PC-3 (cell line): ENCODE results near the gene KCTD17. TPM values are rescaled to one million over a fixed set of nuclear protein-coding genes. Genes with fewer than 3 reads are reported as not detected.

Experiments used
- ATAC-seq: fragments of 200-7000 bp; cut with Tn5 transposase; 2 replicates; pipeline ENCODE4 v1.9.1; 2020; ENCODE audit warnings: mild to moderate bottlenecking, moderate library complexity
- BruUV-seq: library from RNA; stranded (reverse); fragments of 400-500 nt; replicated peaks from 2 replicates; lab custom pipeline; 2021; lab: Mats Ljungman, UMichigan
- CTCF ChIA-PET: fragments of 300-600 bp; sonication (Branson Sonifier 250); formaldehyde crosslinking; loops from one replicate; lab custom pipeline; 2022; ENCODE audit warnings: antibody characterized with exemption; lab: Charles Lee
- POLR2A ChIA-PET: fragments of 300-600 bp; sonication (Branson Sonifier 250); formaldehyde crosslinking; loops from one replicate; lab custom pipeline; 2022; ENCODE audit warnings: antibody characterized with exemption; ENCODE audit not compliant: unreplicated experiment; lab: Charles Lee
- DNase-seq: peaks from one replicate; pipeline ENCODE4 v3.0.0-alpha.2; 2015
- H2AFZ ChIP-seq: fragments of 300-600 bp; sonication (generic); 2 replicates; pipeline ENCODE4 v1.6.0; 2016; ENCODE audit warnings: antibody characterized with exemption, low read length
- H3F3A ChIP-seq: fragments of 300-600 bp; sonication (generic); one replicate; pipeline ENCODE4 v1.6.0; 2017; ENCODE audit warnings: antibody characterized with exemption, low read length, control low read depth, mild to moderate bottlenecking; ENCODE audit not compliant: unreplicated experiment
- H3K27ac ChIP-seq: fragments of 300-600 bp; sonication (generic); 2 replicates; pipeline ENCODE4 v1.5.1; 2016; ENCODE audit warnings: mild to moderate bottlenecking, low read length
- H3K27me3 ChIP-seq: fragments of 300-600 bp; sonication (generic); 2 replicates; pipeline ENCODE4 v1.6.1; 2016; ENCODE audit warnings: low read length, mixed read lengths
- H3K36me3 ChIP-seq: fragments of 300-600 bp; sonication (generic); 2 replicates; pipeline ENCODE4 v1.6.1; 2016; ENCODE audit warnings: low read depth, mixed run types, low read length, mixed read lengths
- H3K4me1 ChIP-seq: fragments of 300-600 bp; sonication (generic); 2 replicates; pipeline ENCODE4 v1.5.1; 2016; ENCODE audit warnings: low read length; ENCODE audit not compliant: insufficient read depth
- H3K4me2 ChIP-seq: fragments of 300-600 bp; sonication (generic); 2 replicates; pipeline ENCODE4 v1.6.0; 2016; ENCODE audit warnings: low read length
- H3K4me3 ChIP-seq: fragments of 300-600 bp; sonication (generic); 2 replicates; pipeline ENCODE4 v1.5.1; 2016; ENCODE audit warnings: mild to moderate bottlenecking, low read length, mixed read lengths
- H3K79me2 ChIP-seq: fragments of 300-600 bp; sonication (generic); 2 replicates; pipeline ENCODE4 v1.6.1; 2017; ENCODE audit warnings: low read length, mixed read lengths
- H3K9ac ChIP-seq: fragments of 300-600 bp; sonication (generic); 2 replicates; pipeline ENCODE4 v1.6.0; 2016; ENCODE audit warnings: mild to moderate bottlenecking, low read length
- H3K9me2 ChIP-seq: fragments of 300-600 bp; sonication (generic); replicated peaks from 2 replicates; pipeline ENCODE4 v1.6.1; 2016; ENCODE audit warnings: mixed run types, low read length, mixed read lengths
- H3K9me3 ChIP-seq: fragments of 300-600 bp; sonication (generic); 2 replicates; pipeline ENCODE4 v1.6.1; 2016; ENCODE audit warnings: low read length, mixed read lengths
- H4K20me1 ChIP-seq: fragments of 300-600 bp; sonication (generic); 2 replicates; pipeline ENCODE4 v1.6.1; 2016; ENCODE audit warnings: low read length, mixed read lengths
- CTCF ChIP-seq: fragments of 300-600 bp; sonication (generic); conservative IDR thresholded peaks from 2 replicates; pipeline ENCODE4 v1.5.1; 2017; ENCODE audit warnings: antibody characterized with exemption, low read depth, mild to moderate bottlenecking, low read length
- EZH2 ChIP-seq: fragments of 300-600 bp; sonication (generic); IDR thresholded peaks from one replicate; pipeline ENCODE4 v1.6.1; 2017; ENCODE audit warnings: antibody characterized with exemption, mild to moderate bottlenecking, low read length; ENCODE audit not compliant: unreplicated experiment
- EZH2phosphoT487 ChIP-seq: fragments of 300-600 bp; sonication (generic); IDR thresholded peaks from 2 replicates; pipeline ENCODE4 v1.6.1; 2018; ENCODE audit warnings: mild to moderate bottlenecking, antibody characterized with exemption, low read length, borderline replicate concordance
- intact Hi-C: fragments of 100-400 bp; cut with micrococcal nuclease; formaldehyde crosslinking; loops from 2 replicates; pipeline ENCODE4 v1.9.0; 2023
- total RNA-seq: library from RNA; depleted of rRNA; stranded (reverse); fragments of >200 nt; gene quantifications from 2 replicates; pipeline ENCODE4 v1.2.3, GENCODE V29; 2014

Gene KCTD17
- total RNA-seq, 1 experiment from 2014 or later, result 25.9 TPM

GRCh38 chr22:37097346-37097745 lies 45.8 kb downstream of the KCTD17 start:
- no TSS peak for BruUV-seq
- Histone ChIP-seq H4K20me1 (no peaks in the 10 kb centered on the region), H3K79me2 (no peaks in the 10 kb centered on the region), H3K4me2 (no peak overlapping the region), H3K36me3 (no peaks in the 10 kb centered on the region), H3K4me1 (no peaks in the 10 kb centered on the region), H3K9ac (no peak overlapping the region), H3K9me2 (no peaks in the 10 kb centered on the region), H2AFZ (no peak overlapping the region), H3K27ac (no peak overlapping the region), H3K9me3 (no peaks in the 10 kb centered on the region), H3K4me3 (no peak overlapping the region), H3F3A (no peaks in the 10 kb centered on the region), H3K27me3 (0 out of 2 replicates have a peak, but pooled peaks cover 8% of the 10 kb centered on the region)
- ChIA-PET CTCF (no interaction called here), POLR2A (no interaction called here)
- ATAC-seq, result no peak
- TF ChIP-seq CTCF (no peak), EZH2phosphoT487 (no peak), EZH2 (no peak)
- DNase-seq, result no peak
- intact Hi-C loops, result no loop called here

GRCh38 chr22:37098976-37099591 lies 47.5 kb downstream of the KCTD17 start:
- Histone ChIP-seq H4K20me1 (no peaks in the 10 kb centered on the region), H2AFZ (no peak overlapping the region), H3K36me3 (no peaks in the 10 kb centered on the region), H3K79me2 (no peaks in the 10 kb centered on the region), H3K9ac (no peak overlapping the region), H3K4me1 (no peaks in the 10 kb centered on the region), H3K27ac (no peak overlapping the region), H3K9me3 (no peaks in the 10 kb centered on the region), H3F3A (no peaks in the 10 kb centered on the region), H3K4me3 (no peak overlapping the region), H3K27me3 (0 out of 2 replicates have a peak, but pooled peaks cover 8% of the 10 kb centered on the region), H3K4me2 (no peak overlapping the region), H3K9me2 (no peaks in the 10 kb centered on the region)
- CTCF ChIA-PET, result no interaction called here
- no TSS peak for BruUV-seq
- POLR2A ChIA-PET, result no interaction called here
- TF ChIP-seq EZH2 (no peak), CTCF (peak; percentile 33; the same call in 1 of the 2 replicates)
- DNase-seq (no peak), ATAC-seq (no peak)
- intact Hi-C loops, result no loop called here

GRCh38 chr22:37100589-37101127 lies 49.1 kb downstream of the KCTD17 start:
- POLR2A ChIA-PET, result no interaction called here
- CTCF ChIA-PET, result no interaction called here
- TF ChIP-seq CTCF, result no peak
- TF ChIP-seq EZH2, result no peak
- no peak for TF ChIP-seq EZH2phosphoT487

More at GRCh38 chr22:37100589-37101127, 49.1 kb downstream of the KCTD17 start:
- Histone ChIP-seq H3K27ac (no peak overlapping the region), H3K9me2 (no peaks in the 10 kb centered on the region), H3K27me3 (no peaks in the 10 kb centered on the region), H3K79me2 (no peaks in the 10 kb centered on the region), H3K4me1 (no peaks in the 10 kb centered on the region), H3K9ac (no peak overlapping the region), H3K4me2 (no peak overlapping the region), H3K4me3 (no peak overlapping the region), H4K20me1 (no peaks in the 10 kb centered on the region), H3K36me3 (no peaks in the 10 kb centered on the region), H2AFZ (no peak overlapping the region), H3K9me3 (no peaks in the 10 kb centered on the region), H3F3A (no peaks in the 10 kb centered on the region)
- intact Hi-C loops, result no loop called here
- no peak for DNase-seq
- ATAC-seq, result no peak
- no TSS peak for BruUV-seq
